ENCODE data around the gene CBX8. TPM values are rescaled to one million over a fixed set of nuclear protein-coding genes. Genes with fewer than 3 reads are reported as not detected.

Gene CBX8
- total and polyA plus RNA-seq, 7 experiments from 2014 or later, result 0.96 to 11.9 (median 2.7) TPM

DNA sequence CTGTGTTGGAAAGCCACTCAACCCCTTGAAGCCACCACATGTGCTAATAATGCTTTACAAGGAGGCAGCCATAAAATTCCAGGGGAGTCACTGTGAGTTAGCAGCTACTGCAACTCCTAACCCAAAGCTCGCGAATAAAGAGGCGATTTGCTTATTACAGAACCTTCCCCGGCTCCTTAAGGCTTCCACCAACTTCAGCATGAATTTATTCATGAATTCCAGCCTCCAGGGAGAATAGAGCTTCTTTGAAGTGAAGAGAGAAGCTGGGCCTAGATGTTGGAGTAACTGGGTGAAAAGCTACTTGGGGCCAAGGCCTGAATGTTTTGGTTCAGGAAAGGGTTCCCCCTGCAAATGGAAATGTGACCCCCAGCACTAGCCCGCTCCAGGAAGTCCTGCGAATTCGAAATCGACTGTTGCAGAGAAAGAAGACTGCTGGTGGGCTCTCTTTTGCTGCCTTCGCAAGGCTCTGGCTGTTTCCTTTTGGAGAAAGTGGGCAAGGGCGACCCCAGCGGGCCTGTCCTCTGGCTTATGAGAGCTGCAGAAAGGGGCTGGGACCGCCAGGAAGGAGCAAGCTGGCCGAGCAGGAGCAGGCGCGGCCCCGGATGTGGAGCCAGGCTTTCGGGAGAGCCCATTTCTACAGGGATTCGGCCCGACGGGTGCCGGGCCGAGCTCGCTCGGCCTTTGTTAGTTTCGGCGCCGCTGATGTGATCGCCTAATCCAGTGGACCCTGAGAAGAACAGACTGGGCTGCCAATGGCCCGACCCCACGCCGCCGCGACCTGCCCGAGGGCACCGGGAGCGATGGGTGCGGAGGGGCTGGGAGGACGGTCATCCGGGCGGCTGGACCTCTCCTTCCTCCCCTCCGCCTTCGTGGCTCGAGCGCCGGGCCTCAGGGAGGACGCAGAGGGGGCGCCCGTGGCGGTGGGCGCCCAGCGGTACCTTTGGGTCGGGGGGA, 7.6 kb downstream of the CBX8 start:
- H3K27me3 ChIP-seq (ENCODE audit: control insufficient read depth in 2 of 2, insufficient read depth in 2 of 2, low read length in 2 of 2), result peaks cover 6 to 21% of the 10 kb centered on the region in 2 donors
- intact Hi-C loops (cut with micrococcal nuclease), result loop anchor here in 1 of 2 donors (5.0 kb wide), 2 partner anchors 128 to 183 kb away; no protein-coding TSS in a partner anchor
- peaks cover 0 to 22% (median 12%) of the 10 kb centered on the region in 7 donors for H3K4me1 Mint-ChIP-seq
- no peaks in the 10 kb centered on the region for H3K36me3 ChIP-seq (ENCODE audit: control insufficient read depth in 2 of 3, insufficient read depth in 3 of 3, low read length in 3 of 3)
- H3K9me3 ChIP-seq (ENCODE audit: control insufficient read depth in 2 of 3, low read length in 3 of 3), result no peaks in the 10 kb centered on the region
- H3K4me1 ChIP-seq (ENCODE audit: control insufficient read depth in 2 of 2, insufficient read depth in 2 of 2, low read length in 2 of 2), result peaks cover 11 to 21% of the 10 kb centered on the region in 2 donors
- H3K27ac Mint-ChIP-seq, result peak overlapping the region in 2 of 9 donors; percentile 5 to 48
- peaks cover 40 to 61% (median 58%) of the 10 kb centered on the region in 5 donors for H3K27me3 Mint-ChIP-seq
- CTCF ChIA-PET, result interaction anchor here (0.6 to 1.2 kb wide), 4 partner anchors 8 to 203 kb away, joined by 3 to 4 read pairs (median 3); no protein-coding TSS in a partner anchor
- H3K36me3 Mint-ChIP-seq, result peaks cover 0 to 3% (median 0%) of the 10 kb centered on the region in 5 donors
- no peak overlapping the region for H3K4me3 ChIP-seq (ENCODE audit: low read length)
- no peak overlapping the region for H3K27ac ChIP-seq (ENCODE audit: low read depth, low read length)
- ATAC-seq, result no peak
- DNase-seq, result no peak
- H3K4me3 Mint-ChIP-seq, result peak overlapping the region in 5 of 10 donors; percentile 19 to 69 (median 33)
- no peaks in the 10 kb centered on the region for H3K9me3 Mint-ChIP-seq
- POLR2A ChIA-PET, result interaction anchor here (0.6 to 1.3 kb wide), 3 partner anchors 22 to 54 kb away, joined by 3 to 4 read pairs (median 3); no protein-coding TSS in a partner anchor

DNA sequence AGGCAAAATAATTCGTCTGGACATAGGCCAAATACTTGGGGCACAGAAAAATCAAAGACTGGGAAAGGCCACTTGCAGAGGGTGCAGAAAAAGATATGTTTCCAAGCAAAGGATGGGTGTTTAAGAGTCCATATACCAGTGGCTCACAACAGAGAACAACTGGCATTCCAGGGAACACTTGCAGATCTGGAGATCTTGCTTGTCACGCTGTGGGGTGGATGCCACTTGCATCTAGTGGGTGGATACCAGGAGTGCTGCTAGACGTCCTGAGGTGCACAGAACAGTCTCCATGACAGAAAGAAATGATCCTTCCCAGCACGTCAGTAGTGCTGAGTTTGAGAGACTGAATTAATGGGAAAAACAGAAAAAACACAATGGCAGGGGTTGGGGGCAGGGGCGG, 8.4 kb downstream of the CBX8 start:
- peaks cover 40 to 67% (median 57%) of the 10 kb centered on the region in 5 donors for H3K27me3 Mint-ChIP-seq
- POLR2A ChIA-PET, result no interaction called here

GRCh38 chr17:79786930-79787643, 9.8 kb downstream of the CBX8 start:
- Histone ChIP-seq H3K4me1 (ENCODE audit: control insufficient read depth in 2 of 2, insufficient read depth in 2 of 2, low read length in 2 of 2) (peaks cover 11 to 21% of the 10 kb centered on the region in 2 donors), H3K27me3 (ENCODE audit: control insufficient read depth in 2 of 2, insufficient read depth in 2 of 2, low read length in 2 of 2) (peaks cover 6 to 21% of the 10 kb centered on the region in 2 donors), H3K36me3 (ENCODE audit: control insufficient read depth in 2 of 3, insufficient read depth in 3 of 3, low read length in 3 of 3) (no peaks in the 10 kb centered on the region), H3K9me3 (ENCODE audit: control insufficient read depth in 2 of 3, low read length in 3 of 3) (no peaks in the 10 kb centered on the region), H3K4me3 (ENCODE audit: low read length) (no peak overlapping the region), H3K27ac (ENCODE audit: low read depth, low read length) (no peak overlapping the region)
- intact Hi-C loops (cut with micrococcal nuclease), result loop anchor here in 1 of 2 donors (5.0 kb wide), 2 partner anchors 130 to 185 kb away; no protein-coding TSS in a partner anchor
- H3K4me1 Mint-ChIP-seq, result peaks cover 0 to 17% (median 8%) of the 10 kb centered on the region in 7 donors
- CTCF ChIA-PET, result interaction anchor here (0.5 to 1.1 kb wide), 3 partner anchors 48 to 800 kb away, joined by 3 read pairs; no protein-coding TSS in a partner anchor
- H3K36me3 Mint-ChIP-seq, result no peaks in the 10 kb centered on the region
- no peak overlapping the region for H3K4me3 Mint-ChIP-seq
- no peak overlapping the region for H3K27ac Mint-ChIP-seq
- peaks cover 46 to 75% (median 54%) of the 10 kb centered on the region in 5 donors for H3K27me3 Mint-ChIP-seq
- DNase-seq (no peak), ATAC-seq (no peak)
- POLR2A ChIA-PET, result no interaction called here
- no peaks in the 10 kb centered on the region for H3K9me3 Mint-ChIP-seq

More for the DNA sequence above, 8.4 kb downstream of the CBX8 start:
- ATAC-seq (no peak), DNase-seq (no peak)
- intact Hi-C loops (cut with micrococcal nuclease), result loop anchor here in 1 of 2 donors (5.0 kb wide), 2 partner anchors 129 to 184 kb away; no protein-coding TSS in a partner anchor
- H3K4me3 ChIP-seq (ENCODE audit: low read length), result no peak overlapping the region
- Mint-ChIP-seq H3K4me3 (peak overlapping the region in 3 of 10 donors; percentile 19 to 69 (median 31)), H3K36me3 (no peaks in the 10 kb centered on the region), H3K9me3 (no peaks in the 10 kb centered on the region), H3K4me1 (peaks cover 0 to 22% (median 12%) of the 10 kb centered on the region in 7 donors), H3K27ac (peak overlapping the region in 1 of 9 donors; percentile 33)
- no peak overlapping the region for H3K27ac ChIP-seq (ENCODE audit: low read depth, low read length)
- CTCF ChIA-PET, result no interaction called here
- H3K27me3 ChIP-seq (ENCODE audit: control insufficient read depth in 2 of 2, insufficient read depth in 2 of 2, low read length in 2 of 2), result peaks cover 6 to 21% of the 10 kb centered on the region in 2 donors
- peaks cover 11 to 21% of the 10 kb centered on the region in 2 donors for H3K4me1 ChIP-seq (ENCODE audit: control insufficient read depth in 2 of 2, insufficient read depth in 2 of 2, low read length in 2 of 2)
- no peaks in the 10 kb centered on the region for H3K9me3 ChIP-seq (ENCODE audit: control insufficient read depth in 2 of 3, low read length in 3 of 3)
- no peaks in the 10 kb centered on the region for H3K36me3 ChIP-seq (ENCODE audit: control insufficient read depth in 2 of 3, insufficient read depth in 3 of 3, low read length in 3 of 3)

DNA sequence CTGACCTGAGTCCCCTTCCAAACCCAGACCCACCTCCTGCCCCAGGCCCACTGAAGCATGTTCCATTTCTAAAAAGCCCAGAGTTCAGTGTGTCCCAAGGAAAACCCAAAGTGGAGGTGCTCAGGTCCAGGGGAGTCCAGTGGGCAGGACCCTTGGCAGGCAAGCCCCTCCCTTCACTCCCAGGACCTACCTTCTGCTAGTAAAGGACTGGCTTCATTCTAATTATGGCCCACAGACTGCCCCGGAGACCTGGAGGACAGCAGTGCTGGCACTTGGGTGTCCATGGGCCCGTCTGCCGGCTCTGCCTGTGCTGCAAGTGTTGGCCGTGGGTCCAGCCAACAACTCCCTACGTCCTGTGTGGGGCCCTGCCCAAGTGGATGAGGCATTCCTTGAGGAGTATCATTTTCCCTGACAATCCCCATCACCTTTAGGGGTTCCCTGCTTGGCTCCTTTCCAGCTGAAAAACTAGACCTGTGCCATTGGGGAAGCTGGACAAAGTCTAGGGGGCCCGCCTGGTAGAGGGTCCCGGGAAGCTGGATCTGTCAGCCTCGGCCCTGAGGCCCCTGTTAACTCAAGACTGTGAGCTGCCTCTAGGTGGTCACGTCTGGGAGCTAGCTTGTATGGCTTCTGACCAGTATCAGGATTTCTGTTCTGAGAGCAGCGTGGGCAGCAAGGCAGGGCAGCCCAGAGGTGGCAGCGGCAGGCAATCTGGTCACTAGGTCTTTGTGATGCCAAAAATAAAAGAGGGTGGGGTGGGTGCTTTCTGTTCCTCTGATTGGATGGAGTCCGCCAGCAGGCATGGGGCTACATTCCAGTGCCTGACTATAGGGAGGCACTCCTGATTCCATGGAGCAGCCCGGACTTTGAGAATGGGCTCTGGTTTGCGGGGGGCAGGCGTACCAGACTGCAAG, 10.7 kb downstream of the CBX8 start:
- Histone ChIP-seq H3K36me3 (ENCODE audit: control insufficient read depth in 2 of 3, insufficient read depth in 3 of 3, low read length in 3 of 3) (no peaks in the 10 kb centered on the region), H3K9me3 (ENCODE audit: control insufficient read depth in 2 of 3, low read length in 3 of 3) (no peaks in the 10 kb centered on the region), H3K4me3 (ENCODE audit: low read length) (no peak overlapping the region), H3K27ac (ENCODE audit: low read depth, low read length) (no peak overlapping the region), H3K27me3 (ENCODE audit: control insufficient read depth in 2 of 2, insufficient read depth in 2 of 2, low read length in 2 of 2) (peaks cover 6 to 12% of the 10 kb centered on the region in 2 donors), H3K4me1 (ENCODE audit: control insufficient read depth in 2 of 2, insufficient read depth in 2 of 2, low read length in 2 of 2) (peaks cover 4 to 11% of the 10 kb centered on the region in 2 donors)
- Mint-ChIP-seq H3K36me3 (no peaks in the 10 kb centered on the region), H3K9me3 (no peaks in the 10 kb centered on the region), H3K27me3 (peaks cover 47 to 81% (median 57%) of the 10 kb centered on the region in 5 donors), H3K4me3 (no peak overlapping the region), H3K4me1 (peaks cover 0 to 21% (median 8%) of the 10 kb centered on the region in 7 donors), H3K27ac (no peak overlapping the region)
- ChIA-PET CTCF (no interaction called here), POLR2A (interaction anchor here (1.0 kb wide), 1 partner anchor 10 kb away, joined by 4 read pairs; no protein-coding TSS in a partner anchor)
- DNase-seq, result no peak
- intact Hi-C loops (cut with micrococcal nuclease), result loop anchor here in 1 of 2 donors (5.0 kb wide), 2 partner anchors 131 to 186 kb away; no protein-coding TSS in a partner anchor
- no peak for ATAC-seq

GRCh38 chr17:79785017-79785899, 11.6 kb downstream of the CBX8 start:
- H3K4me1 Mint-ChIP-seq, result peaks cover 0 to 13% (median 8%) of the 10 kb centered on the region in 7 donors
- no peak overlapping the region for H3K4me3 ChIP-seq (ENCODE audit: low read length)
- POLR2A ChIA-PET, result interaction anchor here (1.0 kb wide), 1 partner anchor 9 kb away, joined by 4 read pairs; no protein-coding TSS in a partner anchor
- intact Hi-C loops (cut with micrococcal nuclease), result loop anchor here in 1 of 2 donors (5.0 kb wide), 2 partner anchors 132 to 187 kb away; no protein-coding TSS in a partner anchor
- ATAC-seq (no peak), DNase-seq (no peak)
- H3K9me3 Mint-ChIP-seq, result no peaks in the 10 kb centered on the region
- peak overlapping the region in 1 of 9 donors; percentile 52 for H3K27ac Mint-ChIP-seq
- H3K36me3 Mint-ChIP-seq, result no peaks in the 10 kb centered on the region
- CTCF ChIA-PET, result no interaction called here
- H3K4me3 Mint-ChIP-seq, result peak overlapping the region in 1 of 10 donors; percentile 39
- peaks cover 3 to 6% of the 10 kb centered on the region in 2 donors for H3K27me3 ChIP-seq (ENCODE audit: control insufficient read depth in 2 of 2, insufficient read depth in 2 of 2, low read length in 2 of 2)
- no peak overlapping the region for H3K27ac ChIP-seq (ENCODE audit: low read depth, low read length)
- peaks cover 43 to 80% (median 66%) of the 10 kb centered on the region in 5 donors for H3K27me3 Mint-ChIP-seq
- no peaks in the 10 kb centered on the region for H3K9me3 ChIP-seq (ENCODE audit: control insufficient read depth in 2 of 3, low read length in 3 of 3)
- no peaks in the 10 kb centered on the region for H3K36me3 ChIP-seq (ENCODE audit: control insufficient read depth in 2 of 3, insufficient read depth in 3 of 3, low read length in 3 of 3)
- H3K4me1 ChIP-seq (ENCODE audit: control insufficient read depth in 2 of 2, insufficient read depth in 2 of 2, low read length in 2 of 2), result peaks cover 0 to 3% of the 10 kb centered on the region in 2 donors

Data from naive thymus-derived CD4-positive, alpha-beta T cell (primary cell).